GM10266 (cell line): ENCODE results near the gene SLC35F1.

ENCODE experiments used
- DNase-seq: peaks from one replicate; pipeline ENCODE4 v3.0.0; 2012; ENCODE audit errors: extremely low spot score
- CTCF ChIP-seq: IDR thresholded peaks from 2 replicates; pipeline ENCODE4 v1.5.1; 2012; ENCODE audit warnings: mild to moderate bottlenecking, low read depth; ENCODE audit not compliant: control insufficient read depth, insufficient read depth; ENCODE audit errors: missing control alignments

Gene SLC35F1

GRCh38 chr6:118187568-118188164 lies 280.6 kb downstream of the SLC35F1 start:
- TF ChIP-seq CTCF: no peak
- no peak for DNase-seq

DNA sequence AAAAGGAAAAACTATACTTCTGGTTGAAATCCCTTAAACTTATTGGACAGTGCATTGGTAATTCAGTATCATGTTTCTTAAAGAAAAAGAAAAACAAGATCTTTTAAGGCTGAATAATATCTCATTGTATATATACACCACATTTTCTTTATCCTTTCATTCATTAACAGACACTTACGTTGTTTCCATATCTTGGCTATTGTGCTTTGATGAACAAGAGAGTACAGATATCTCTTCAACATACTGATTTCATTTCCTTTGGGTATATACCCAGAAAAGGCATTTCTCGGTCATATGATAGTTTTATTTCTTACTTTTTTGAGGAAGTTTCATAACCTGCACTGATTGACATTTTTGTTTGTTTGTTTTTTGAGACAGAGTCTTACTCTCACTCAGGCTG lies 281.5 kb downstream of the SLC35F1 start:
- DNase-seq: no peak
- TF ChIP-seq CTCF: no peak

DNA sequence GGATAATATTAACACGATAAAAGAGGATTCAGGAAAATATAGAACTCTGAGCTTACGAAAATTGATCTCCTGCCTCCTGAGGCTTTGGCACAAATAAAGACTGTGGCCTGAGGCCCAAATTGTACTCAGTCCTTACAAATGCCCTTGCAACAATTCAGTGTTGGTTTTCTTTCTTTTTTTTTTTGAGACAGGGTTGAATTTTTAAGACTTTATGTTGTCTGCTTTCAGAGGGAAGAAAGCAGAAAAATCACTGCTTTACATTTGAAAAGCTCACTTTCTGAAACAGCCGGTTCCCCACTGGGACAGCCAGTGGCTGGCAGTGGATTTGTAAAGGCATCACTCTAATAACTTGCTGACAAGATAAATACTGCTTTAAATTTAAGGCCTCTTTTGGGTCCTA lies 290.5 kb downstream of the SLC35F1 start:
- DNase-seq: no peak
- no peak for TF ChIP-seq CTCF

GRCh38 chr6:118198746-118199145 lies 291.7 kb downstream of the SLC35F1 start:
- no peak for DNase-seq
- TF ChIP-seq CTCF: no peak

- no peak for TF ChIP-seq CTCF
- no peak for DNase-seq
Observed at GRCh38 chr6:118200160-118200559, 293.1 kb downstream of the SLC35F1 start.

GRCh38 chr6:118202517-118202916 lies 295.5 kb downstream of the SLC35F1 start:
- TF ChIP-seq CTCF: no peak
- no peak for DNase-seq

DNA sequence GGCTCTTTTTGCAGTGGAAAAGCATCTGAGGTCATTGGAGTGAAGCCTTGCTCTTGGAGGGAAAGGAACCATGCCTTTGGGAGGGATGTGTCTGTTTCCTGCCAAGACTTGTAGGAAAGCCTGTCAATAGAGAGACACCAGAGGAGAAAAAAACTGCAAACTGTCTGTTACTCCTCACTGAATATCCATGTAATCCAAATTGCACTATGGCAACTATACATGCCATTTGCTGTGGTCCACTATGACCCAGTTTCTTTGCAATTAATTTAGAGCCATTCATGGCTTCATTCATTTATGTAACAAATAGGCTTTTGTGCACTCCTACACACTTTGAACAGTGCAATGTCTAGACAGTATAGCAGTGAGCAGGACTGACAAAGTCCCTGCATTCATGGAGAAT lies 296.5 kb downstream of the SLC35F1 start:
- DNase-seq: no peak
- no peak for TF ChIP-seq CTCF
